ENCODE measurements around the gene PIMREG.
A peak's percentile ranks its signal among the peaks of the same experiment; 100 is the strongest.

The PIMREG gene

DNA sequence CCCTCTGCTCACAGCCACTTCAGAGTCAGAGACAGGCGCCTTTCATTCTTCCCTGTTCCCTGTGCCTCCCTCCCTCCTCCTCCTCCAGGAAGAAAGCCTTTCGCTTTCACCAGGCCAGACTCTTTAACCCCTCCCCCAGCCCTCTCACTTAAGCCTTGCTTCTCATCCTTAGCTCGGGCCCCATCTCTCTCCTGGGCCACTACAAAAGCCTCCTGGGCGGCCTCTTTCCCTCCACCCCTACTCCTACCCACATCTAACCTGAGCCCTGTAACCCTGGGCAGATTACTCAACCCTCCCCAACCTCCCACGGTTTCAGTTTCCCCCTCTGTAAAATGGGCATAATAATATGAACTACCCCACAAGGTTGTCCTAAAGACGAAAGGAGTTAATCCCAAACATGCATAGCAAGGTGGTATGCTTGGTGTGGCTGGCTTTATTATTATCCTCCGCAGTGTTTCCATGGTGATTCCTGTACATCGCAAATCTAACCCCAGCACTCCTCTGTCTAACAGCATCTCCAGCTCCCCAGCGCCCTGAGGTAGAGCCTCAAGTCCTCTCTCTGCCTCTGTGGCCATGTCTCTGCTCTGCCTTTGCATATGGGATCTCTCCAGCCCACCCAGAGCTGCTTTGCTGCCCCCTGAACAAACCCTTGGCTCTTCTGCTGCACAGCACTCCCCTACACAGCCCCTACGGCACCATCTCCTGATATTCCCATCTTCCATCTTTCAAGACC, 17.7 kb downstream of the PIMREG start:
- DNase-seq (ENCODE audit: low read depth in 2 of 2), result no peak

DNA sequence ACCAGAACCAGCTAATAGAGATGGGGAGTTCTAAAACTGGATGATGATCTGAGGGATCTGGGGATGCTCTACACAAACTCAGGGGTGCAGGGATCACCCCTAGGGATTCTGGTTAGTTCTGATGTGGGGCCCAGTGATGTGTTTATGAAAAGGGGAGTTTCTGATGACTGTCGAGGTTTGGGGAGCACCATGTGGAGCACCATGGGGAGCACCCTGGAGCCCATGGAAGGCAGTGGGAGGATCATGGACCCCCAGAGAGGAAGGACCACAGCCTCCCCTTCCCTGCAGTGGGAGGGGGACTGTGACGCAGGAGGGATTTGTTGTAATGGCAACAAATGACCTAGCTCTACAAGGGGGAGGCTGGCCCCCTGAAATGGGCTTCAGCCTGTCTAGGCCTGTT, 18.4 kb downstream of the PIMREG start:
- no peak for DNase-seq (ENCODE audit: low read depth in 2 of 2)

DNA sequence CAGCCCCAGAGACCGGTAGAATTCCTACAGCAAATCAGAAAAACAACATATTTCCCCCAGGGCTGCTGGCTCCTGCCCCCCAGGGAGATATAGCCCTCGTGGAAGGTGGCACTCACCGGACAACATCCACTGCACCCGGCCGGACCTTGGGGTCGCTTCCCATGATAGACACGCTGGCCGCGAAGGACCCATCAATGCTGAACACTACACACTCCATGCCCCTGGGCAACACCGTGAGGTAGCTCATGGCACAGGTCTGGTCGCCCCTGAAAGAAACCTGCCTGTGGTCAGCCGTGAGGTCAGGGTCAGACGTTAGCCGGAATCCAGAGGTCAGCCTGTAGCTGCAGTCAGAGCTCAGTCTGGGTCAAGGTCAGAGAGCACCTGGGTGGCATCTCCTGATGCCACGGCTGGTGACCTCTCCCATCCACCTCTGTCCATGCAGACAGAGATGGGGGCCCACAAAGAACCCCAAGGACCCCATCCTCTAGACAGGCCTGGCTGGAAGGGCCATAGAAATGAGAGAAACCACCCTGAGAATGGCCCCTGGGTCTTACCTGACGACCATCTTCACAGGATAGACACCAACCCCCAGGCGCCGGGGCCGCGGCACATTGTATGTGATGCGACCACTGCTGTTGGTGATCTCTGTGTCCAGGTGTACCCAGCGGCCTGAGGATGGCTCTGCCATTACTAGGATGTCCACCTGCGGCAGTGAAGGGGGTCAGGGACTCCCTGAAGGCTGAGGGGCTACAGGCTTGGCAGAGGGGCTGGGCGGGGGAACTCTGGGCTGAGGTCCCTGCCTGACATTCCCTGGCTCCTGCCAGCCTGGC, 19.6 kb downstream of the PIMREG start:
- no peak for DNase-seq (ENCODE audit: low read depth in 2 of 2)

DNA sequence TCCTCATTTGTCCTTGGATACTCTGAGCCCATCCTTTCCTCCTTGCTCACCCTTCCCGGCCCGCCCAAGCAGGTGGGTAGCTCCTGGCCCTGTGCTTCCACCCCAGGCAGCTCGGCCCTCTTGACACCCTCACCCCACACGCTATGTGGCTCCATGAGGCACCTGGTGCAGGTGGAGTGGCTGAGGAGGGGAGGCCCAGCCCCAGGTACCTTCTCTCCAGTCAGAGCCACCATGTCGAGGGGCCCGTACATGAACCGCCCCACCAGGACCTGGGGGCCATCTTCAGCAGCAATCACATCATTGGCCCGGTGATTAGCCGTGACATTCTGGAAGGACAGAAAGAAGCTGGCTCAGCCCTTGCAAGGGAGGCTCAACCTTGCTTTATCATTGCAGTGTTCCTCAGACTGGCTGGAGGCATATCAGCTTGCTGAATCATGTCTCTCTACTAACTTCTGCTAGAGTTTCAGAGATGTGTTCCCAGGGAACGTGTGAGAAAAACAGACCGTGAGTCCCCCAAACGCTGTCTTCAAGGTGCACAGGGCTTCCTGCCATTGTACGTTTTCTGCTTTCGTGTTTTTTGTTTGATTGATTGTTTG, 20.3 kb downstream of the PIMREG start:
- no peak for DNase-seq (ENCODE audit: low read depth in 2 of 2)

DNA sequence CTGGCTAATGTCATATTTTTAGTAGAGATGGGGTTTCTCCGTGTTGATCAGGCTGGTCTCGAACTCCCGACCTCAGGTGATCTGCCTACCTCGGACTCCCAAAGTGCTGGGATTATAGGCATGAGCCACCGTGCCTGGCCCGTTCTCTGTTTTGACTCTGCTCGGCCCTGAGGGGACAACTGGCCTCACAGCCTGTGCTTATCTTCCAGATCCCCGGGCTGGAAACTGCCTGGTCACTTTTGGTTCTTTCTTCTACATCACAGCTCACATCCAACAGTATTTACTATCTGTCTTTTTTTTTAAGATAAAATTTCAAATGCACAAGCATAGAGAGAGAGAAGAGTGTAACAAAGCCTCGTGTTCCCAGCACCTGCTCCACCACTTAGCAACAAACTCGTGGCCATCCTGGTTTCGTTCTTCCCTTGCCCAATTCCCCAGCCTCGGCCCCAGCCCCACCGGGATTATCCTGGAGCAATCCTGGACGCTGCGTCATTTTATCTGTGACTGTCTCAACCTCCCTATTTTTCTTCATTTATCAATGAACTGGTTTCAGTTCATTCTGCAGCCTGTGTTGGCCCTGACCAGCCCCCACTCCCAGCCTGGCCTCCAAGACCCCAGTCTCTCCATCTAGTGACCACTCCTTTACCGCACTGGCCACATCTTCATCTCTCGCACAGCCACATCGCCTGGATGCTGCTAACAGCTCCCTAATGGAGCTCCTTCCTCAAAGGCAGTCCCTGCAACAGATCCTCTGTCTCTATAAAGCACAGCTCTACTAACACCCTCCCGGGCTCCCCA, 21.1 kb downstream of the PIMREG start:
- DNase-seq (ENCODE audit: low read depth in 2 of 2), result no peak

DNA sequence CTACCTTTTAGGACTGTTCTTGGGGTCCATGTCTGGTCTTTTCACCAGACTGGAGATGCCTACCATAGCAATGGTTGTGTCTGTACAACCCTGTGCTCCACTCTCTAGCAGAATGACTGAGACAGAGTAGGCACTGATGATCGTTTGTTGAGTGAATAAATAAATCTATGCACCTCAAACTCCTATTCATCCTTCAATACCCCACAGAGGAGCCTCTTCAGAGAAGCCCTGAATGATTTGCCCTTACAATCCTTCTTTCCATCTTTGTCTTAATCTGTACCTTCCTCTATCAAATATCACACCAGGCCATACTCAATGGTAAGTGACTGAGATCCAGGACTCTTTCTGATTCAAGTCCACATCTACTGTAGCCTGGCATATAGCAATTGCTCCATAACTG, 23.3 kb downstream of the PIMREG start:
- DNase-seq (ENCODE audit: low read depth in 2 of 2), result no peak

DNA sequence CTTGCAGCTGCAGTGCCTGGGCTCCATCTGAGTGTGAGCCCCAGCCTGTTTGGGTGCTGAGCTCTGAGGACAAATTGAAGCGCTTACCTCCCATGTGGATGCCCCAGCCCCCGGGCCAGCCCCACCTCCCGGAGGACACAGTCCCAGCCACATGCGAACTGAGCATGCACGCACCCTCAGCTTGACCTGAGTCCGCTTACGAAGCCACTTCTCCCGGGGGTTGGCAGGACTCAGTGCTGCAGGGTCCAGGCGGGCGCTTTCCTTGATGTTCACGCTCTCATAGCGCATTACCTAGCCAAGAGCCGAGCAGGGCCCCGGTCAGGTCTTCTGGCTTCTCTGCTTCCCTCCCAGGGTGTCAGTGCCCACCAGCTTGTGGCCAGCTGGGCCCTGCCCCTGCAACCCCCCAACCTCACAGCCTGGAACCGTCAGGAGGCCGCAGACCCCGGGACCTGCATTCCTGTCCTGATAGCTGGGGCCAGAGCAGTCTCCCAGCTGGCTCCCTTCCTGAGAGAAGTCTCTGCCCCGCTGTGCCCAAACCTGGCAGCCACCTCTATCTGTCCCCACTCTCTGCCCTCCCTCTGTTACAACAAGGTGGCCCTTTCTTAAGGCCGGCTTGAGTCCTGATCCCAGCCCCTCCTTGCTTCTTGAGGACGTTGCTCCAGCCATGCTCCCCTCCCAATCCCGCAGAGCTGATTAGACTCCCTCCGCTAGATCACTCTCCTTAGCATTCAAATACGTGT, 24.0 kb downstream of the PIMREG start:
- no peak for DNase-seq (ENCODE audit: low read depth in 2 of 2)

DNA sequence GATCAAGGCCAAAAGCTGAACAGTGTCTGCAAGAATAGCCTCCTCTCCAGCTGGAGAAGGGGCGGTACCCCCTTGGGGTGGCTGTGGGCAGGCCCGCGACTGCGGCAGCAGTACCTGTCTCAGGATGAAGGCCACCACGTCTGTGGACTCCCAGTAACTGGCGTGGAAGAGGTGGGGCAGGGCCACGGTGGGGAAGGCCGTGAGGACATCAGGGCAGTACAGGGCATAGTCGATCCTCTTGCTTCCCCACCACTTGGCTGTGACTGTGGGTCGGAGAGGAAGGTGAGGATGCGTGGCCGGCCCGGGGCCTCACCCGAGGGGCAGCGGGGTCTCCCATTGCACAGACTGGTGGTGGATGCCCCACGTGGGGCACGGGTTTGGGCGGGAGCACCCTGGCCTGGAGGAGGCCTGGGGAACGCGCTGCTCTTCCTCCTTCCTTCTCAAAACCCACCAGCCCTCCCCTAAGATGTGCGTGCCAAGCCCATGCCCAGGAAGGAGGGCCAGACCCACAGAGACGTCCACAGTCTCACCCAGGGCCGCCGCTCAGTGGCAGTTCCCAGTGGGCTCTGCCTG, 26.0 kb downstream of the PIMREG start:
- DNase-seq (ENCODE audit: low read depth in 2 of 2), result no peak

DNA sequence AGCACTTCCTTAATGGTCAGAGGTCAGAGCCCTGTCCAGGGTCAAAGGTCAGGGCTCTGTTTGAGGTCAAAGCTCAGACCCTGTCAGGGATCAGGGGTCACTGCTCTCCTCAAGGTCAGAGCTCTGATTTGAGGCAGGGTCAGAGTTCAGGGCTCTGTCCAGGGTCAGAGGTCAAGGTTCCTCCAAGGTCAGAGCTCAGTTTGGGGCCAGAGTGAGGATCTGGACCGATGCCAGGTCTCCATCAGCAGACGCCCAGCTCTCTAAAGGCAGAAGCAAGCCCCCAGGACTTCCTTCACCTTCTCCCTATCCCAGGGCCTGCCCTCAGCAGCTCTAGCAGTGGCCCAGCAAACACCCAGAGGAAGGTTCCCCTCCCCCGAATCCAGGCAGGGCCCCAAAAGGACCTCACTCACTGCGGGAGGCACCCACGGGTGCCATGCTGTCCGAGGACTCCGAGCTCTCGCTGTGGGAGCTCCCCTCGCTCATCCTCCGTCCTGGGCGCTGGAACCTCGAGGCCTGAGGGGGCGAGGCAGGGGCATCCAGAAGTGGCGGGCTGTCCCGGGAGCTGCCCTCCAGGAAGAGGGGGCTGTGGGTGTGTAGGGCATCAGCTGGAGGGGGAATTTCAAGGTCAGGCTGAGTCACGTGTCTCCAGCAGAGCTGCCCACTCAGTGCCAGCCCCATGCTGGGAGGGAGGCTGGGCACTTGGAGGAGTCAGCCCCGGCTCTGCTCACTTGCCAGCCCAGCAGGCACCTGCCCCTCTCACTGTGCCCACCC, 26.7 kb downstream of the PIMREG start:
- DNase-seq (ENCODE audit: low read depth in 2 of 2), result no peak

DNA sequence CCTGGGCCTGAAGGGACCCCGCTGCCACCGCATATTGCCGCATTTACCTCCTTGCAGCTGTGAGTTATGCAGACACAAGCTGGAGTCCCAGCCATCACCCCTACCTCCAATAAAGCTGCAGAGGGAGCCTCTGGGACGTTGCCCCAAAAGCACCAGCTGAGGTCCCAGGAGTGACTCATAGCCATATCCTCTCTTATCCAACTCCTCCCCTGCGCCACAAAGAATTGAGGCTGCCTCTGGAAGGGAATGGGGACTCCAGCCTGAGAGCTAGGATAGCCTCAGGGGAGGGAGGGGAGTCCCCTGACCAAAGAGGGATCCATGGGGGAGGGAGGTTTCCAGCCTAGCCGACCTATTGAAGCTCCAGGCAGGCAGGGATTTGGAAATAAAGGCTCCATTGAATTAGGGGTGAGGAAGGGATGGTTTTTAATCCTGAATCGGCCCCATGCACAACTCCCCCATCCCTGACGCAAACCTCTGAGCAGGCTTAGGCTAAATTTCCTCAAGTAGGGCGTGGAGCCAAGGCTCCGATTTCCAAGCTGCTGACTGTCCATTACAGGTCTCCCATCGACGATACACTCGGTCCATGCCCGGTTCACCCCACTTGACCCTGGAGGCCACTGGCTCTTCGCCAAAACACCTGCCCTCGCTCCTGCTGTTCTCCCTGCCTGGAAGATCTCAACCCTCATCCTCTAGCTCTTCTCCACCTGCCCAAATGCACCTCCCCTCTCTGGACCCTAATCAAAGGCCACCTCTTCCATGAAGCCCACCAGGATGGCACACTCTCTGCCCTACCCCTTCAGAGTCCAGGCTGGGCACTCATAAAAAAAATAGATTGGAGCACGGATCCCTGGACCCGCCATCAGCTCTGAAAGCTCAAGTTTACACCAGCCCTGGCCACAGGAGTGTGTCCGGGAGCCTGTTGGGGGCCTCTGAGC, 27.5 kb downstream of the PIMREG start:
- DNase-seq (ENCODE audit: low read depth in 2 of 2), result no peak

DNA sequence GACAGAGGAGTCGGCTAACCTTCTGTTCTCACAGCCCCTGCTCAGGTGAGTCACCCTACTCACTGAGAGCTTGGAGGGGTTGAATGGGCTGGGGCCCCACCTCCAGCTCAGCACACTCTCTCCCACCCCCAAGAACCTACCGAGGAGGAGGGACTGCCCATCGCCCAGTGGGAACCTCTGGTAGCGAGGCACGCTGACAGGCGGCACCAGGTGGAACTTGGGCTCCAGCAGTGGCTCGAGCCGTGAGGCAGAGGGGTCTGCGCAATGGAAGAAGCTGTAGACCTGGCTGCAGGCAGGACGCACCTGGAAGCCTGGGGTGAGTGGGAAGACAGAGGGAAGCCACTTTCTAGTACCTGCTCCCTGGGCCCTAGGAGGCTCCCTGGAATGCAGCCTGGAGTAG, 28.3 kb downstream of the PIMREG start:
- DNase-seq (ENCODE audit: low read depth in 2 of 2), result no peak

DNA sequence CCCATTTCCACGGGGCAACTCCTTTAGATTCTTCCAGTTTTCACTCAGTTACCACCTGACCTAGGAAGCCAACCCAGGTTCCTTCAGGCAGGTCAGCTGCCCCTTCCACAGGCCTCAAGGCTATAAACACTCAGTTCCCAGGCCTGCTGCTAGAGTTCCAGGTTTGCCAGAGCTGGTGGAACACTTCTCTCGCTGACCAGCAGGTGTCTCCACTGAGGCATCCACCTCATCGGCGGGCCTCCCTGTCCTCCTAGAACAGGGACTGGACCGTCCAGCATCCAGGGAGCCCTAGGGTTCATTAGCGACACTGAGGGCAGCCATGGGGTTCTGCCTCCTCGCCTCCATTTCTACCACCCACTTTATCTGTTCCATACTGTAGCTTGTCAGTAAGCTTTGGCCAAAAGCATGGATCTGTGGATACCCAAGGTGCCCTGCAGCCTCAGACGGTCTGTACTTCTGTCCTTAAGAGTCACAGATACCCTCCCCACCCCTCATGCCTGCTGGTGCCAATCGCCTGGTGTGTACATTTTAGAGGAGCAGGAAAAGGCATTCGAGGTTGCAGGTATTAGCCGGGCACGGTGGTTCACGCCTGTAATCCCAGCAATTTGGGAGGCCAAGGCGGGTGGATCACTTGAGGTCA, 29.0 kb downstream of the PIMREG start:
- peak; percentile 21 to 41 for DNase-seq (ENCODE audit: low read depth in 2 of 2)

DNA sequence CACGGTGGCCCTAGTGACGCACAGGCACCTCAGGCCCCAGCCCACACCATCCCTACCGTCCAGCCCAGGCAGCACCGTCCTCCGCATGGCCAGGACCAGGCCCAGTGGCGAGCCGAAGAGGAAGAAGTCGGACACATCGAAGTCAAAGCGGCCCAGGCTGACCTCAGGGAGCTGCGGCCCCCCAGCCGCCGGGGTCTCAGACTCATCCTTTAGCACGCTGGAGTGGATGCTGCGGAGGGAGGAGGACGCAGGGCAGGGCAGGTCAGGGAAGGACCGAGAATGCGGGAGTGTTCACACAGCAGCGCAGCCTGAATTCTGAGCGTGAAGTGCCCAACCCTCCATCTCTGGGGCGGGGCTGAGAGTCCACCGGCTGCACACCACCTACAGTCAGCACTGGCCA, 30.1 kb downstream of the PIMREG start:
- no peak for DNase-seq (ENCODE audit: low read depth in 2 of 2)

DNA sequence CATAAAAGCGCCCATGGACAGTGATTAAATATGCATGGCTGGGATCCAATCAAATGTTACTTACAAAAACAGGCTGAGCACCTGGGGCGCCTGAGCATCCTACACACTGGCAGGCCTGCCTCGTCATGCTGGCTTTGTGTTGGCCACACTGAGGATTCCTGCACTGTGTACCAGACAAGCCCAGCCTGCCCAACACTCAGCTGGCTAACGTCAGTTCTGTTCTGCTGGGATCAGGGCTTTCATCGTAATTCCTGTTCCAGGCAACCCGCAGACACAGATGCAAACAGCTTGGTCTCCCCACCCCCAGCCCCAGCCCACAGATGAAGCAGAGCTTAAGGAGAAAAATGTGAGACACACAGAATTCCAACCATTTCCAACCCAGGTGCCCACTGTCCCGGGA, 30.7 kb downstream of the PIMREG start:
- no peak for DNase-seq (ENCODE audit: low read depth in 2 of 2)

DNA sequence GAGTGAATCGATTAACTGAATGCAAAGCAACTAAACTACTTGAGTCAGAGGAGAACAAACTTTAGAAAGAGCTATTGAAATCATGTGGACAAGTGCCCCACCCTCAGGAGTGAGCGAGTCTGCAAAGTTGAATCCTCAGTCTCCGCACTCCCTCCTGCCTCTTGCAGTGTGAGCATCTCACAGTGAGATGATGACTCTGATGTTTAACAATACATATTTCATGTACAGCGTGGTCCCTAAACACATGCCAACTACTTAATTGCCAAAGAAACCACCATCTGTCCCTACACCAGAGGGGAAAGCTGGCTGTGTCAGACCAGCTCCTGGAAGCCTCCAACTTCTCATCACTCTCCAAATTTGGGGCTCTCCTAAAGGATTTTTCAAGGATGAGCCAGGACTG, 31.2 kb downstream of the PIMREG start:
- no peak for DNase-seq (ENCODE audit: low read depth in 2 of 2)

DNA sequence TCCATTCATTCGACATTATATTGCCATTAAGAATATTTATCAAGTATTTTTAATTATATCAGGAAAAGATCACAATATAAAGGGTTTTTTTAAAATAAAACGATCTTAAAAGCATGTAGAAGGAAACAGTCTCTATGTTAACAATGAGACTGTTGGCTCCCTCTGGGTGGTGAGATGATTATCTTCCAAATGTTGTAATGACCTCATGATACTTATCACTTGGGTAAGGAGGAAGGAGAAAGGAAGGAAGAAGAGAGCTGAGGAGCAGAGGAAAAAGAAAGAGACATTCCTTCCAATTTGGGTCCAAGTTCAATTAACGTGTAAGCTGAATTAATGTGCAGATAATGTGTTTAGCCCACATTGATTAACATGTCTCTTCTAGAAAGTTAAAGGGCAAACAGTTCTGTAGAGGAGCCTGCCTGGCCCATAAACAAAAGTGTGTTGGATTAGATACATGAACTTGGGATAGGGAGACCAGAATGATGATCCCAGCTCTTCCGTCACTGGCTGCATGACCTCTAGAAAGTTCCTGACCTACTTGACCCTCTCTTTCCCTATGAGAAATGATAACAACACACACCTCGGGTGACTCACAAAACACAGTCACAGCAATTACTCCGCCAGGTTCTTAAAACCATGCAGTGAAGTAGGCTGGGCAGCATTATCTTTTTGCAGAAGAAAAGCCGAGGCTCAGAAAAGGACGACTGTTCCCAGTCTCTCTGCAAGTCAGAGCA, 32.0 kb downstream of the PIMREG start:
- DNase-seq (ENCODE audit: low read depth in 2 of 2), result no peak

DNA sequence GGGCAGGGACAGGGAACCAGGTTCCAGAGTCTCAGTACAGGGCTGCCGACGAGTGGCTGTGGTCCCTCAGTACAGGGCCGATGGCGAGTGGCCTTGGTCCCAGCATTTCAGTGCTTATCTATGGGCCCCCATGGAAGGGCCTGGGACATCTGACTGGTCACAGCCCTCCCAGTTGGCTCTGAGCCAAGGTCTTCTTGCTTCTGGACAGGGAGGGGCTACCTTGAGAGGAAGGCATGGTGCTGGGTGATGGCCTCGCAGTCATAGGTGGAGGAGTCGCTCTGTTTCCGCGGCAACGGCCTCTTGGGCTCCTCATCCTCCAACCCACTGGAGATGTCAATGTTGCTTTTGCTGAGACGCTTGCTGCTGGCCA, 32.5 kb downstream of the PIMREG start:
- DNase-seq (ENCODE audit: low read depth in 2 of 2), result no peak

DNA sequence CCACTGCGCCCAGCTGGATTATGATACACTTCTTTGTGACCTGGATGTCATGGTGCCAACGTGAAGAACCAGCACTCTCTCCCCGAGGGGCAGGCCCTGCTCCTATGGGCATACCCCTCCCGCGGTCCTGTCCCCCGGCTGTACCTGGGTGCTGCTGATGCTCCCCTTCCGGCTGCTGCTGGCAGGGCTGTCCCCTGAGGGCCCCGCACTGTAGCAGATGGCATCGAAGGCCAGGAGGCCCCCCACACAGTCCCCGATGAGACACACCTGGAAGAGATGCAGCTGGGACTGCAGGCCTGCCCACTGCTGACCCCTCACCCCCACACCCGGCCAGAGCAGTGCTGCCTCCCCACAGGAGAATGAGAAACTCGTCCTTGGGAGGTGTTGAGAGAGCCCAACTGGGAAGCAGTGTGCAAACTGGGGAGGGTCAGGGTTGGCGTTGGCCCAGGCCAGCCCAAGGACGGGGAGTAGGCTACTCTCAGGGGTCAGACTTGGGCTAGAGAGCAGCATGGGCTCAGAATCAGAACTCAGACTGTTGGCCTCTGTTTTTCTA, 33.7 kb downstream of the PIMREG start:
- no peak for DNase-seq (ENCODE audit: low read depth in 2 of 2)
